OCI-LY1 (cell line): ENCODE measurements around the gene PDE4D.

Experiments
- CTCF ChIP-seq: fragments of 200-600 bp; sonication (generic), shearing (Covaris generic); IDR thresholded peaks from 2 replicates; pipeline ENCODE4 v1.5.1; 2017; ENCODE audit warnings: mild to moderate bottlenecking, antibody characterized with exemption, low read length, moderate library complexity, mixed read lengths
- EZH2 ChIP-seq: fragments of 200-600 bp; sonication (generic), shearing (Covaris generic); IDR thresholded peaks from 2 replicates; pipeline ENCODE4 v1.8.0; 2017; ENCODE audit warnings: borderline replicate concordance, mixed run types, mild to moderate bottlenecking, antibody characterized with exemption, low read length, moderate library complexity, mixed read lengths

- TF ChIP-seq CTCF: no peak
- TF ChIP-seq EZH2: no peak
These were observed 176.5 kb downstream of the PDE4D start for GRCh38 chr5:59716966-59717500.
